Fibroblast of villous mesenchyme (primary cell): ENCODE results near the gene GRIK2. TPM values are rescaled to one million over a fixed set of nuclear protein-coding genes. Genes with fewer than 3 reads are reported as not detected.

Experiments
- DNase-seq: peaks from one replicate; pipeline ENCODE4 v3.0.0-alpha.2; 2010; ENCODE audit warnings: low read depth
- H3K4me3 ChIP-seq: 2 replicates; pipeline ENCODE4 v1.5.1; 2011; ENCODE audit warnings: low read depth, mild to moderate bottlenecking, low read length
- CTCF ChIP-seq: IDR thresholded peaks from 2 replicates; pipeline ENCODE4 v1.5.1; 2012; ENCODE audit warnings: low read depth, mild to moderate bottlenecking, low read length; ENCODE audit not compliant: insufficient read depth
- total RNA-seq: library from RNA; depleted of rRNA; stranded (reverse); fragments of >200 nt; gene quantifications from 2 replicates; pipeline ENCODE4 v1.2.3, GENCODE V29; 2012

GRIK2 gene
- total RNA-seq, 1 donor: 15.1 TPM

GRCh38 chr6:101400326-101401135 is 7.0 kb downstream of the GRIK2 start:
- no peak overlapping the region for H3K4me3 ChIP-seq

GRCh38 chr6:101401171-101401570 is 7.7 kb downstream of the GRIK2 start:
- DNase-seq: no peak
- no peak overlapping the region for H3K4me3 ChIP-seq
- no peak for TF ChIP-seq CTCF

More at GRCh38 chr6:101400326-101401135, 7.0 kb downstream of the GRIK2 start:
- no peak for TF ChIP-seq CTCF
- no peak for DNase-seq

- H3K4me3 ChIP-seq: peak overlapping the region; percentile 35
- TF ChIP-seq CTCF: no peak
- DNase-seq: no peak
Observed at GRCh38 chr6:101401792-101402621, 8.5 kb downstream of the GRIK2 start.

- DNase-seq: no peak
- H3K4me3 ChIP-seq: peak overlapping the region; percentile 35
- no peak for TF ChIP-seq CTCF
Observed at GRCh38 chr6:101402622-101403031, 9.1 kb downstream of the GRIK2 start.

GRCh38 chr6:101403216-101403945 is 9.9 kb downstream of the GRIK2 start:
- no peak overlapping the region for H3K4me3 ChIP-seq
- no peak for DNase-seq
- TF ChIP-seq CTCF: no peak

GRCh38 chr6:101404775-101405174 is 11.3 kb downstream of the GRIK2 start:
- TF ChIP-seq CTCF: no peak
- no peak overlapping the region for H3K4me3 ChIP-seq
- DNase-seq: no peak
